ENCODE measurements around the gene NRXN3. TPM values are rescaled to one million over a fixed set of nuclear protein-coding genes. Genes with fewer than 3 reads are reported as not detected.

NRXN3 gene
- total RNA-seq, 2 experiments from 2014 or later: not detected

DNA sequence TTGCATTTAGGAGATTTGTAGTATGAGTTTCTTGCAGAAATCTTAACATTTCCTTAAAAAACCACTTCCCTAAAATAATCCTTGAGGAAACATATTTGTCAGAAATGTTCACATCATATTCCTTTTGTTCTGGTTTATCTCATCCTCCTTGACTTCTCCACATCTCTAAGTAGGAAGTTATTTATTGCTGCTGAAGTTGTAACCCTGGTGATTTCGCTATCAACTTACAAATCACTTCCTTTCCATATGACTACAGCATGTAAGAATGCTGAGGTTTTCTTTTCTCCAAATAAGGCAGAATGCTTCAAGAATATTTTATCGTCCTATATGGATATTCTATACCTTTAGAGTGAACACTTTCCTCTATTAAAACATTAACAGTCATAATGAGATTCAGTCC lies 751.7 kb downstream of the NRXN3 start:
- BruUV-seq (replicated peaks): no TSS peak
- no peaks in the 10 kb centered on the region for H3K9me3 ChIP-seq (ENCODE audit: low read length)
- H3K4me2 ChIP-seq (ENCODE audit: low read length): no peak overlapping the region
- intact Hi-C loops (cut with micrococcal nuclease; ENCODE audit: unreplicated experiment): no loop called here
- POLR2A ChIA-PET: no interaction called here
- no peaks in the 10 kb centered on the region for H3K4me1 ChIP-seq (ENCODE audit: insufficient read depth, low read length, poor library complexity, severe bottlenecking)
- H2AFZ ChIP-seq (ENCODE audit: low read length): no peak overlapping the region
- H3K36me3 ChIP-seq (ENCODE audit: insufficient read depth, low read length): no peaks in the 10 kb centered on the region
- no peak overlapping the region for H3K4me3 ChIP-seq (ENCODE audit: low read depth, low read length, poor library complexity, severe bottlenecking)
- no peak for DNase-seq (ENCODE audit: low spot score)
- CTCF ChIA-PET (ENCODE audit: unreplicated experiment): no interaction called here
- no peak for TF ChIP-seq CTCF (conservative IDR thresholded peaks at IDR 0.05; ENCODE audit: low read length)
- no peak for TF ChIP-seq EZH2phosphoT487 (IDR thresholded peaks at IDR 0.05; ENCODE audit: borderline replicate concordance, low read depth, low read length)
- no peaks in the 10 kb centered on the region for H4K20me1 ChIP-seq (ENCODE audit: insufficient read depth, low read length)
- H3K27ac ChIP-seq (ENCODE audit: low read depth, low read length, poor library complexity, severe bottlenecking): no peak overlapping the region
- no peaks in the 10 kb centered on the region for H3K79me2 ChIP-seq (ENCODE audit: insufficient read depth, low read depth, low read length)
- no peaks in the 10 kb centered on the region for H3K9me2 ChIP-seq (ENCODE audit: insufficient read depth, low read length)

- POLR2A ChIA-PET: interaction anchor here (0.5 kb wide), 1 partner anchor 250 kb away, joined by 3 read pairs; no protein-coding TSS in a partner anchor
- Histone ChIP-seq H3K36me3 (ENCODE audit: insufficient read depth, low read length) (no peaks in the 10 kb centered on the region), H3K4me1 (ENCODE audit: insufficient read depth, low read length, poor library complexity, severe bottlenecking) (no peaks in the 10 kb centered on the region), H2AFZ (ENCODE audit: low read length) (no peak overlapping the region), H3K4me2 (ENCODE audit: low read length) (no peak overlapping the region), H3K4me3 (ENCODE audit: low read depth, low read length, poor library complexity, severe bottlenecking) (no peak overlapping the region), H4K20me1 (ENCODE audit: insufficient read depth, low read length) (no peaks in the 10 kb centered on the region), H3K27ac (ENCODE audit: low read depth, low read length, poor library complexity, severe bottlenecking) (no peak overlapping the region), H3K9me3 (ENCODE audit: low read length) (no peaks in the 10 kb centered on the region), H3K79me2 (ENCODE audit: insufficient read depth, low read depth, low read length) (no peaks in the 10 kb centered on the region), H3K9me2 (ENCODE audit: insufficient read depth, low read length) (no peaks in the 10 kb centered on the region)
- no TSS peak for BruUV-seq (replicated peaks)
- TF ChIP-seq EZH2phosphoT487 (IDR thresholded peaks at IDR 0.05; ENCODE audit: borderline replicate concordance, low read depth, low read length) (no peak), CTCF (conservative IDR thresholded peaks at IDR 0.05; ENCODE audit: low read length) (no peak)
- intact Hi-C loops (cut with micrococcal nuclease; ENCODE audit: unreplicated experiment): no loop called here
- CTCF ChIA-PET (ENCODE audit: unreplicated experiment): no interaction called here
- DNase-seq (ENCODE audit: low spot score): no peak
These were observed 757.1 kb downstream of the NRXN3 start for GRCh38 chr14:78927261-78927660.

DNA sequence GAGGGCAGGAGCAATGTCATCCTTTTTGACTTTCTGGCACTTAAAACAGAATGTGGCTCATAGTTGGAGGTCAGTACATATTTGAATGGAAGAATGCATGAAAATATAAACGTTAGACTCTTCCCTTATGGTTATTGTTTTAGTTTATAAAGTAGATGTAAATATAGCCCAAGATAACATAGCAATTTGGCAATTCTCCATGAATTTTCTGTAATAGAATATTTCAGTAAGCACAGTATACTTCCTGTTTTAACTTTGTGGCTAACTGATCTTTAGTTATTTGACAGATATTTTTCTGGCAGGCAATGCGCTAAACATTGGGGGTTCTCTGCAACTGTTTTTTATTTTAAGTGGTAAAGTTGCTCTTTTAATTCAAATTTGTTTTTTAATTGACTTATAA lies 763.0 kb downstream of the NRXN3 start:
- no peak overlapping the region for H2AFZ ChIP-seq (ENCODE audit: low read length)
- intact Hi-C loops (cut with micrococcal nuclease; ENCODE audit: unreplicated experiment): no loop called here
- no peaks in the 10 kb centered on the region for H4K20me1 ChIP-seq (ENCODE audit: insufficient read depth, low read length)
- H3K9me2 ChIP-seq (ENCODE audit: insufficient read depth, low read length): no peaks in the 10 kb centered on the region
- DNase-seq (ENCODE audit: low spot score): no peak
- no peak overlapping the region for H3K4me2 ChIP-seq (ENCODE audit: low read length)
- H3K4me3 ChIP-seq (ENCODE audit: low read depth, low read length, poor library complexity, severe bottlenecking): no peak overlapping the region
- CTCF ChIA-PET (ENCODE audit: unreplicated experiment): interaction anchor here (1.2 kb wide), 1 partner anchor 26 kb away, joined by 4 read pairs; no protein-coding TSS in a partner anchor
- BruUV-seq (replicated peaks): no TSS peak
- H3K79me2 ChIP-seq (ENCODE audit: insufficient read depth, low read depth, low read length): no peaks in the 10 kb centered on the region
- no peaks in the 10 kb centered on the region for H3K9me3 ChIP-seq (ENCODE audit: low read length)
- H3K4me1 ChIP-seq (ENCODE audit: insufficient read depth, low read length, poor library complexity, severe bottlenecking): no peaks in the 10 kb centered on the region
- no peaks in the 10 kb centered on the region for H3K36me3 ChIP-seq (ENCODE audit: insufficient read depth, low read length)
- H3K27ac ChIP-seq (ENCODE audit: low read depth, low read length, poor library complexity, severe bottlenecking): no peak overlapping the region
- no peak for TF ChIP-seq EZH2phosphoT487 (IDR thresholded peaks at IDR 0.05; ENCODE audit: borderline replicate concordance, low read depth, low read length)
- no peak for TF ChIP-seq CTCF (conservative IDR thresholded peaks at IDR 0.05; ENCODE audit: low read length)
- POLR2A ChIA-PET: interaction anchor here (0.6 to 0.8 kb wide), 2 partner anchors 10 to 120 kb away, joined by 3 read pairs; no protein-coding TSS in a partner anchor
